Activated CD8-positive, alpha-beta memory T cell treated with anti-CD3 and anti-CD28 coated beads, Interleukin-2, amount 10 ng/mL, durations not matched to agents 7 days and 5 days (primary cell): ENCODE data around the gene C1orf122. TPM values are rescaled to one million over a fixed set of nuclear protein-coding genes. Genes with fewer than 3 reads are reported as not detected.

ENCODE experiments used
- total RNA-seq, 2 experiments: library from RNA; stranded (reverse); gene quantifications; one replicate each; pipeline ENCODE4 v1.2.3, GENCODE V29; 2021

C1orf122 gene
- total RNA-seq, 2 experiments from 2014 or later: 19.8 to 21.9 TPM

Other genes starting within 250 kb of the C1orf122 start
- 10 to 100 TPM; 55.4 to 73.6 TPM for gene GNL2, start 211.9 kb upstream of the C1orf122 start, total RNA-seq
- not detected for gene RSPO1, start 172.9 kb upstream of the C1orf122 start, total RNA-seq
- 10 to 100 TPM; 77.2 to 97.3 TPM for gene CDCA8, start 115.3 kb upstream of the C1orf122 start, total RNA-seq
- gene EPHA10, start 42.7 kb upstream of the C1orf122 start, total RNA-seq: not detected
- 1 to 10 TPM; 2.6 to 4.5 TPM for gene MANEAL, start 13.9 kb upstream of the C1orf122 start, total RNA-seq
- 10 to 100 TPM; 16.4 to 28.6 TPM for gene YRDC, start 418 bp downstream of the C1orf122 start, total RNA-seq
- gene MTF1, start 51.8 kb downstream of the C1orf122 start, total RNA-seq: 10 to 100 TPM; 26.4 to 29.3 TPM
- gene INPP5B, start 139.3 kb downstream of the C1orf122 start, total RNA-seq: 10 to 100 TPM; 37.6 to 39.9 TPM
- 100 to 1,000 TPM in 1 of 2 experiments, 10 to 100 TPM in 1; 70.1 to 104 TPM for gene SF3A3, start 182.2 kb downstream of the C1orf122 start, total RNA-seq
- gene FHL3, start 197.7 kb downstream of the C1orf122 start, total RNA-seq: 10 to 100 TPM; 13.5 to 14.5 TPM
- 10 to 100 TPM; 32.4 to 49.6 TPM for gene UTP11, start 204.9 kb downstream of the C1orf122 start, total RNA-seq
- under 1 TPM in 1 of 2 experiments, not detected in 1; 0.09 TPM for gene POU3F1, start 239.0 kb downstream of the C1orf122 start, total RNA-seq